AG04450 (cell line): ENCODE results near the gene ARHGEF10L. TPM values are rescaled to one million over a fixed set of nuclear protein-coding genes. Genes with fewer than 3 reads are reported as not detected.

Source experiments
- CTCF ChIA-PET: fragments of 300-600, 350-600 bp; formaldehyde crosslinking; extraction: SDS; loops from one replicate; lab custom pipeline; 2022; ENCODE audit warnings: antibody characterized with exemption, inconsistent platforms; lab: Charles Lee
- POLR2A ChIA-PET: fragments of 350-600 bp; formaldehyde crosslinking; extraction: SDS; loops from one replicate; lab custom pipeline; 2021; ENCODE audit warnings: antibody characterized with exemption, inconsistent platforms; lab: Yijun Ruan, JAX
- DNase-seq: peaks from one replicate; pipeline ENCODE4 v3.0.0-alpha.2; 2011; ENCODE audit warnings: low read depth, low spot score
- H3K27ac ChIP-seq: one replicate; pipeline ENCODE4 v1.5.1; 2012; ENCODE audit warnings: low read depth, low read length, control low read depth
- H3K27me3 ChIP-seq: one replicate; pipeline ENCODE4 v1.6.0; 2012; ENCODE audit warnings: low read length; ENCODE audit not compliant: control insufficient read depth, insufficient read depth
- H3K4me3 ChIP-seq: 2 replicates; pipeline ENCODE4 v1.5.1; 2011; ENCODE audit warnings: mild to moderate bottlenecking, low read depth, low read length, control low read depth
- H3K9me3 ChIP-seq: 2 replicates; pipeline ENCODE4 v1.5.1; 2012; ENCODE audit warnings: low read length; ENCODE audit not compliant: control insufficient read depth, insufficient read depth
- CTCF ChIP-seq: IDR thresholded peaks from 2 replicates; pipeline ENCODE4 v1.5.1; 2011; ENCODE audit warnings: low read depth, low read length, control low read depth, inconsistent platforms
- polyA plus RNA-seq: library from polyadenylated mRNA; depleted of rRNA; stranded (reverse); fragments of >200 nt; gene quantifications from 2 replicates; pipeline ENCODE4 v1.2.3, GENCODE V29; 2011

ARHGEF10L gene
- polyA plus RNA-seq, 1 experiment = 5.7 TPM

GRCh38 chr1:17615959-17616358, 76.5 kb downstream of the ARHGEF10L start:
- no peak for DNase-seq
- TF ChIP-seq CTCF = no peak
- Histone ChIP-seq H3K9me3 (no peaks in the 10 kb centered on the region), H3K4me3 (no peak overlapping the region), H3K27ac (no peak overlapping the region), H3K27me3 (no peaks in the 10 kb centered on the region)
- ChIA-PET POLR2A (no interaction called here), CTCF (interaction anchor here (0.6 to 5.8 kb wide), 2 partner anchors 9 to 139 kb away, joined by 3 to 49 read pairs; no protein-coding TSS in a partner anchor)

GRCh38 chr1:17616731-17617279, 77.3 kb downstream of the ARHGEF10L start:
- ChIA-PET POLR2A (interaction anchor here (0.5 kb wide), 1 partner anchor 19 kb away, joined by 5 read pairs; no protein-coding TSS in a partner anchor), CTCF (interaction anchor here (5.8 kb wide), 1 partner anchor 10 kb away, joined by 49 read pairs; no protein-coding TSS in a partner anchor)
- Histone ChIP-seq H3K27me3 (no peaks in the 10 kb centered on the region), H3K27ac (no peak overlapping the region), H3K9me3 (no peaks in the 10 kb centered on the region), H3K4me3 (no peak overlapping the region)
- DNase-seq = no peak
- TF ChIP-seq CTCF = no peak

DNA sequence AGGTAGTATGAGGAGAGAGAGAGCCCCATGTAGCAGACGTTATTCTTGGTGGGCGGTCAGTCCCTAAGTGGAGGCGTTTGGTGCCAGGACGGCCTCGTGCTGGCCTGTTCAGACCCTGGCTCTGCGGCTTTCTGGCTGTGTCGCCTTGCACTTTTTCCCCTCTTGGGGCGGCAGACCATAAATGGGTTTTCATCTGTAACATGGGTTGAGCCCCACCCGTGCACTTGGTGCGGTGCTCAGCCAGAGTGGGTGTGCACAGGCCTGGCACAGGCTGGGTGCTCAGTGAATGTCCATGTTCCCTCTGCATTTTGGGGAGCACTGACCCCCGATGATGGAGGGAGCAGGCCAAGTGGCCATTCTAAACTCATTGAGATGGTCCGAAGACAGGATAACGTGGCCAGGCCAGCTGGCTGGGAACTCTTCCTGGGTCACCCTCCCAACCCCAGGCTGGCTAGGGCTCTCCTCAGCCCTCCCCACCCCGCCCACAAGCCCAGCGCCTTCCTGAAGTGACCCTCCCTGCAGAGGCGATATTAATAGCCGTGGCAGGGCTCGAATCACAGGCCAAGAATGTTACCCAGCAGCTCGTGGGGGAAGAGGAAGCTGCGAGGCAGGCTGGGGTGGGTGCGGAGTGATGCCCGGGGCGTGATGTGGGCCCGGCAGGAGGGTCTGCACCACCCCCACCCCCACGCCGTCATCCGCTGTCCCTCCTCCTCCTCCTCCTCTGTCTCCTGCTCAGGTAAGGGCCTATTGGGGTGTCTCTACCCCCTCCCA, 78.5 kb downstream of the ARHGEF10L start:
- H3K9me3 ChIP-seq = no peaks in the 10 kb centered on the region
- ChIA-PET CTCF (interaction anchor here (1.0 to 5.8 kb wide), 4 partner anchors 11 to 179 kb away, joined by 4 to 49 read pairs (median 8); no protein-coding TSS in a partner anchor), POLR2A (interaction anchor here (0.6 kb wide), 2 partner anchors 59 to 169 kb away, joined by 3 read pairs; no protein-coding TSS in a partner anchor)
- no peak for DNase-seq
- no peaks in the 10 kb centered on the region for H3K27me3 ChIP-seq
- no peak for TF ChIP-seq CTCF
- H3K27ac ChIP-seq = peak overlapping the region; percentile 52
- peak overlapping the region; percentile 55 for H3K4me3 ChIP-seq

GRCh38 chr1:17618558-17619247, 79.2 kb downstream of the ARHGEF10L start:
- Histone ChIP-seq H3K27ac (peak overlapping the region; percentile 52), H3K9me3 (no peaks in the 10 kb centered on the region), H3K4me3 (peak overlapping the region; percentile 55), H3K27me3 (no peaks in the 10 kb centered on the region)
- DNase-seq = no peak
- ChIA-PET POLR2A (interaction anchor here (0.6 kb wide), 2 partner anchors 60 to 170 kb away, joined by 3 read pairs; no protein-coding TSS in a partner anchor), CTCF (interaction anchor here (0.7 to 5.8 kb wide), 6 partner anchors 12 to 180 kb away, joined by 4 to 49 read pairs (median 5); no protein-coding TSS in a partner anchor)
- no peak for TF ChIP-seq CTCF
